ENCODE measurements around the gene POLR1G. TPM values are rescaled to one million over a fixed set of nuclear protein-coding genes. Genes with fewer than 3 reads are reported as not detected.

The POLR1G gene
- total RNA-seq, 4 donors from 2014 or later: 2.9 to 8.7 (median 6.0) TPM

- intact Hi-C loops (cut with DNase I): no loop called here
- Histone ChIP-seq H3K9me3 (no peaks in the 10 kb centered on the region), H3K4me3 (no peak overlapping the region), H3K4me1 (peaks cover 26 to 75% (median 45%) of the 10 kb centered on the region in 4 donors), H3K36me3 (no peaks in the 10 kb centered on the region), H3K27me3 (no peaks in the 10 kb centered on the region), H3K27ac (replicated peaks in 1 of 4) (peak overlapping the region in 3 of 4 donors; percentile 2 to 91 (median 85))
- no peak for DNase-seq (ENCODE audit: extremely low spot score)
- TF ChIP-seq EP300 (IDR thresholded peaks at IDR 0.05) (no peak), CTCF (IDR thresholded peaks at IDR 0.05) (no peak), POLR2A (IDR thresholded peaks at IDR 0.05; ENCODE audit: low read depth) (no peak), POLR2AphosphoS5 (IDR thresholded peaks at IDR 0.05) (no peak)
- whole genome bisulfite sequencing: 50% methylated on average over 7 of the region's 7 CpGs
Observed at GRCh38 chr19:45448887-45449299, 42.4 kb downstream of the POLR1G start.

GRCh38 chr19:45450012-45450333, 43.5 kb downstream of the POLR1G start:
- H3K4me1 ChIP-seq: peaks cover 23 to 75% (median 43%) of the 10 kb centered on the region in 4 donors
- no peaks in the 10 kb centered on the region for H3K9me3 ChIP-seq
- H3K4me3 ChIP-seq: peak overlapping the region; percentile 68 to 84 (median 70)
- H3K27ac ChIP-seq (replicated peaks in 1 of 4): peak overlapping the region; percentile 75 to 93 (median 88)
- intact Hi-C loops (cut with DNase I): no loop called here
- DNase-seq (ENCODE audit: extremely low spot score): no peak
- no peaks in the 10 kb centered on the region for H3K27me3 ChIP-seq
- TF ChIP-seq POLR2AphosphoS5 (IDR thresholded peaks at IDR 0.05) (no peak), EP300 (IDR thresholded peaks at IDR 0.05) (no peak)
- H3K36me3 ChIP-seq: no peaks in the 10 kb centered on the region
- 31% methylated on average over 5 of the region's 5 CpGs for WGBS

DNA sequence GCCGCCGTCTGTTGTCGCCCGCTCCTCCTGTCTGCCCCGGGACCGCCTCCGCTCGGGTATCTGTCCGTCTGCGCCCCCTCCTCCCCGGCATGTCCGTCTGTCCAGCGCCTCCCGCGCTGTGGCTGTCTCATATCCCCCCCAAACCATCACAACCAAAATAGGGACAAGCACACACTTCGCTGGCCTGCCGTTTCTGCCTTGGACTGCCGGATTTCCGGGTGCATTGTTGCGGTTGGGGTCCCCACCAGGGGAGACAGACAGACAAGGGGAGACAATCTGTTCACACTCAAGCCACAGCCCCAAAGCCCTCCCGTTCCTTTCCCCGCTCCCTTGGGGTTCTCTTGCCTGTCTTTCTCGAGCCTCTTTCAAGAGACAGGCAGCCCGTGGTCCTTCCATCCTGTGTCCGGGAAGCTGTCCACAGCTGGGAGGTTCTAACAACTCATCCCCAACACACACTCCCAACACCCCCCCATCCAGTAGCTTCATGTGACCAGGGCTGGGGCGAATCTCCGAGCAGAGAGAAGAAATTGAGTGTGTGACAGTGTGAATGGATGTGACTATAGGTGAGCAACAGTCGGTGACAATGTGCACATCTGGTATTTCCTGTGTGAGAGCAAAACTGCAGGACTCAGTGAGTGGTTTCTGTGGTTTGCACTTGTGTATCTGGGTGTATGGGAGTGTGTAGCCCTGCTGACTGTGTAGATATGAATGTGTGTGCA, 44.8 kb downstream of the POLR1G start:
- no peaks in the 10 kb centered on the region for H3K36me3 ChIP-seq
- peak overlapping the region; percentile 68 to 84 (median 70) for H3K4me3 ChIP-seq
- H3K27me3 ChIP-seq: no peaks in the 10 kb centered on the region
- DNase-seq (ENCODE audit: extremely low spot score): no peak
- H3K9me3 ChIP-seq: no peaks in the 10 kb centered on the region
- WGBS: 4% methylated on average over 28 of the region's 28 CpGs
- intact Hi-C loops (cut with DNase I): no loop called here
- peaks cover 34 to 76% (median 51%) of the 10 kb centered on the region in 4 donors for H3K4me1 ChIP-seq
- peak overlapping the region; percentile 85 to 93 (median 90) for H3K27ac ChIP-seq (replicated peaks in 1 of 4)
- TF ChIP-seq CTCF (IDR thresholded peaks at IDR 0.05) (no peak), POLR2A (IDR thresholded peaks at IDR 0.05; ENCODE audit: low read depth) (no peak), EP300 (IDR thresholded peaks at IDR 0.05) (no peak), POLR2AphosphoS5 (IDR thresholded peaks at IDR 0.05) (peak in 1 of 2 donors; percentile 53)

DNA sequence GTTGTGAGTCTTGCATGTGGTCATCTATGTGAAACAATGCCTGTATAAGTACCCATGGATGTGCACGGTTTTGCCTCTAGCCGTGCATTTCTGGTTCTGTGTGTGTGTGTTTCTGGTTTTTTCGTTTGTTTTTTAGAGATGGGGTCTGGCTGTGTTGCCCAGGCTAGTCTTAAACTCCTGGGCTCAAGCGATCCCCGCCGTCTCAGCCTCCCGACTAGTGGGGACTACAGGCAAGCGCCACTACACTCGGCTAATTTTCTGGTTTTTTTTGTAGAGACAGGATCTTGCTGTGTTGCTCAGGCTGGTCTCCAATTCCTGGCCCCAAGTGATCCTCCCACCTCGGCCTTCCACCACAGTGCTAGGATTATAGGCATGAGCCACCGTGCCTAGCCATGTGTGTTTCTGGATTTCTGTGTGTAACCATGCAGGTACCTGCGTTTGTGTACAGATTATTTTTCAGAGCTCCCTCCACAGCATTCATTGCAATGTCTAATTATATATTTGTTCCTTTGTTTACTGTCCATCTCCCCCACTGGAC, 45.5 kb downstream of the POLR1G start:
- Histone ChIP-seq H3K4me1 (peaks cover 34 to 71% (median 54%) of the 10 kb centered on the region in 4 donors), H3K27ac (replicated peaks in 1 of 4) (peak overlapping the region; percentile 2 to 93 (median 88)), H3K36me3 (no peaks in the 10 kb centered on the region), H3K4me3 (no peak overlapping the region), H3K9me3 (no peaks in the 10 kb centered on the region), H3K27me3 (no peaks in the 10 kb centered on the region)
- TF ChIP-seq EP300 (IDR thresholded peaks at IDR 0.05): no peak
- no peak for TF ChIP-seq CTCF (IDR thresholded peaks at IDR 0.05)
- TF ChIP-seq POLR2A (IDR thresholded peaks at IDR 0.05; ENCODE audit: low read depth): no peak
- no peak for TF ChIP-seq POLR2AphosphoS5 (IDR thresholded peaks at IDR 0.05)
- intact Hi-C loops (cut with DNase I): no loop called here
- DNase-seq (ENCODE audit: extremely low spot score): no peak
- WGBS: 79% methylated on average over 12 of the region's 12 CpGs

DNA sequence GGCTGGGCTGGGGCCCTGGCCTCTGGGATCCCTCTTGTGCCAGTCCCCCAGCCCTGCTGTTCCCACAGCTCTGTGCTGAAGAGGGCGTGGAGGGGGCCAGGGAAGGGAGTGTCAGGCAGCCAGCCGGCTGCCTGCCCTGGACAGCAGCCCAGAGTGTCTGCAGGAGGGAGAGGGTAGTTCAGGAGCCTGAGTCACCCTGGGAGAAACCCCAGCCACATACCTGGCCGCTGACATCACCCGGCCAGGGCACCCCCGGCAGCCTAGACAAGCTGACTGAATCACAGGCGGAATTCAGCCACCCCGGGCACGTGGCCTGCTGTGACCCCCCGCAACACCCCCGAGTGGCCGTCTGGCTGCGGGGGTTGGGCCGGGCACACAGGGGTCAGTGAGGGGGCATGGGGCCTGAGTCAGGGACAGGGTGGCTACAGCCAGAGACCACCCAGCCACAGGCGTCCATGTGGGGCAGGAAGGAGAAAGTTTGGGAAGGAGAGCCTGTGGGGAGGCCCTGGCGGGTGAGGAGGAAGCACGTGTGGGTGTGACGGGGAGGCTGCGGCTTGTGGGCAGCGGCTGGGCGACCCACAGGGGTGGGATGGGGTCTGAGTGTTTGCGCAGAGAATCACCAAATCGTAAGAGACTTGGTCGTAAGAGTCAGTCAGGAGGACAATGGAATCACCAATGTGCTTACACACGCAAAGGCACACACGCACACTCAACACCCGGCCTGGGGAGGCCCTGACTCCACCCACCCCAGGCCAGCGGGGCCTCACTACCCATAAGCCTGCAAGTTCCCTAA, 49.5 kb downstream of the POLR1G start:
- 9% methylated on average over 10 of the region's 27 CpGs for WGBS
- H3K27ac ChIP-seq (replicated peaks in 1 of 4): peak overlapping the region; percentile 79 to 87 (median 85)
- intact Hi-C loops (cut with DNase I): no loop called here
- peaks cover 24 to 37% (median 33%) of the 10 kb centered on the region in 4 donors for H3K4me1 ChIP-seq
- peak overlapping the region; percentile 14 to 37 (median 24) for H3K4me3 ChIP-seq
- H3K27me3 ChIP-seq: no peaks in the 10 kb centered on the region
- DNase-seq (ENCODE audit: extremely low spot score): peak; percentile 96
- H3K36me3 ChIP-seq: no peaks in the 10 kb centered on the region
- peak; percentile 86 to 96 for TF ChIP-seq POLR2AphosphoS5 (IDR thresholded peaks at IDR 0.05)
- peak; percentile 47 for TF ChIP-seq EP300 (IDR thresholded peaks at IDR 0.05)
- TF ChIP-seq POLR2A (IDR thresholded peaks at IDR 0.05; ENCODE audit: low read depth): no peak
- H3K9me3 ChIP-seq: no peaks in the 10 kb centered on the region
